Neural progenitor cell (in vitro differentiated cells): ENCODE results near the gene TRIM32. TPM values are rescaled to one million over a fixed set of nuclear protein-coding genes. Genes with fewer than 3 reads are reported as not detected.

ENCODE experiments used
- DNase-seq: peaks from one replicate; pipeline ENCODE4 v3.0.0-alpha.2; 2016; ENCODE audit warnings: low spot score
- H2AFZ ChIP-seq: fragments of 200-600 bp; sonication (generic); replicated peaks from 2 replicates; pipeline ENCODE4 v1.6.1; 2016; ENCODE audit warnings: antibody characterized with exemption
- H3F3A ChIP-seq: fragments of 200-600 bp; sonication (generic); 2 replicates; pipeline ENCODE4 v1.6.1; 2016; ENCODE audit warnings: antibody characterized with exemption, low read depth
- H3K27ac ChIP-seq: fragments of 200-600 bp; sonication (generic); 2 replicates; pipeline ENCODE4 v1.5.1; 2016; ENCODE audit warnings: mild to moderate bottlenecking
- H3K27me3 ChIP-seq: fragments of 200-600 bp; sonication (generic); 2 replicates; pipeline ENCODE4 v1.6.1; 2016; ENCODE audit warnings: mild to moderate bottlenecking, moderate library complexity
- H3K36me3 ChIP-seq: fragments of 200-600 bp; sonication (generic); 2 replicates; pipeline ENCODE4 v1.5.1; 2016
- H3K4me1 ChIP-seq: fragments of 200-600 bp; sonication (generic); 2 replicates; pipeline ENCODE4 v1.6.1; 2016; ENCODE audit warnings: mixed run types
- H3K4me2 ChIP-seq: fragments of 200-600 bp; sonication (generic); 2 replicates; pipeline ENCODE4 v1.6.1; 2016
- H3K4me3 ChIP-seq: fragments of 200-600 bp; sonication (generic); 2 replicates; pipeline ENCODE4 v1.5.1; 2016
- H3K79me2 ChIP-seq: fragments of 200-600 bp; sonication (generic); 2 replicates; pipeline ENCODE4 v1.6.1; 2016; ENCODE audit warnings: low read depth
- H3K9ac ChIP-seq: fragments of 200-600 bp; sonication (generic); 2 replicates; pipeline ENCODE4 v1.6.1; 2016
- H3K9me3 ChIP-seq: fragments of 200-600 bp; sonication (generic); 2 replicates; pipeline ENCODE4 v1.5.1; 2016; ENCODE audit warnings: low read depth
- H4K20me1 ChIP-seq: fragments of 200-600 bp; sonication (generic); 2 replicates; pipeline ENCODE4 v1.6.1; 2016; ENCODE audit warnings: low read depth
- H3K27ac Mint-ChIP-seq: 3 replicates; pipeline ENCODE4 v1.8.0; 2021; ENCODE audit warnings: mixed read lengths
- H3K27me3 Mint-ChIP-seq: 2 replicates; pipeline ENCODE4 v1.8.0; 2022; ENCODE audit warnings: low read depth, mild to moderate bottlenecking, inconsistent platforms, moderate library complexity, mixed read lengths; ENCODE audit not compliant: insufficient read depth
- H3K36me3 Mint-ChIP-seq: 3 replicates; pipeline ENCODE4 v1.8.0; 2021; ENCODE audit warnings: mixed read lengths
- H3K4me1 Mint-ChIP-seq: 3 replicates; pipeline ENCODE4 v1.8.0; 2021; ENCODE audit warnings: mixed read lengths
- H3K4me3 Mint-ChIP-seq: 3 replicates; pipeline ENCODE4 v1.8.0; 2021; ENCODE audit warnings: mild to moderate bottlenecking, moderate library complexity, mixed read lengths
- H3K9me3 Mint-ChIP-seq: 3 replicates; pipeline ENCODE4 v1.8.0; 2020; ENCODE audit warnings: mixed read lengths
- CTCF ChIP-seq: fragments of 200-600 bp; sonication (generic); IDR thresholded peaks from 2 replicates; pipeline ENCODE4 v1.5.1; 2017; ENCODE audit warnings: antibody characterized with exemption, mild to moderate bottlenecking
- EZH2 ChIP-seq: fragments of 200-600 bp; sonication (generic); IDR thresholded peaks from 2 replicates; pipeline ENCODE4 v1.6.1; 2017; ENCODE audit warnings: antibody characterized with exemption, mild to moderate bottlenecking, moderate library complexity
- EZH2phosphoT487 ChIP-seq: fragments of 200-600 bp; sonication (generic); IDR thresholded peaks from 2 replicates; pipeline ENCODE4 v1.6.1; 2017; ENCODE audit warnings: antibody characterized with exemption
- total RNA-seq: library from RNA; depleted of rRNA; stranded (reverse); fragments of >200 nt; gene quantifications from 2 replicates; pipeline ENCODE4 v1.2.3, GENCODE V29; 2015; ENCODE audit warnings: low replicate concordance

The TRIM32 gene
- total RNA-seq, 1 donor from 2014 or later = 16.3 TPM

- H3K4me3 Mint-ChIP-seq = no peak overlapping the region
Observed at GRCh38 chr9:116704470-116704869, 17.4 kb downstream of the TRIM32 start.

GRCh38 chr9:116705531-116705930 is 18.4 kb downstream of the TRIM32 start:
- Histone ChIP-seq H3F3A (no peaks in the 10 kb centered on the region), H3K9me3 (no peaks in the 10 kb centered on the region), H3K79me2 (no peaks in the 10 kb centered on the region), H3K36me3 (no peaks in the 10 kb centered on the region), H3K27me3 (no peaks in the 10 kb centered on the region), H3K4me2 (no peak overlapping the region), H3K27ac (no peak overlapping the region), H2AFZ (no peak overlapping the region), H4K20me1 (no peaks in the 10 kb centered on the region), H3K4me1 (no peaks in the 10 kb centered on the region), H3K9ac (no peak overlapping the region), H3K4me3 (no peak overlapping the region)
- Mint-ChIP-seq H3K27me3 (peaks cover 2% of the 10 kb centered on the region), H3K9me3 (no peaks in the 10 kb centered on the region), H3K27ac (no peak overlapping the region), H3K36me3 (peaks cover 15% of the 10 kb centered on the region), H3K4me1 (no peaks in the 10 kb centered on the region), H3K4me3 (no peak overlapping the region)
- DNase-seq = no peak
- TF ChIP-seq EZH2 (no peak), EZH2phosphoT487 (no peak)

More at GRCh38 chr9:116704470-116704869, 17.4 kb downstream of the TRIM32 start:
- H2AFZ ChIP-seq = no peak overlapping the region
- no peaks in the 10 kb centered on the region for H3K27me3 ChIP-seq
- H3K4me1 ChIP-seq = no peaks in the 10 kb centered on the region
- H3K9ac ChIP-seq = no peak overlapping the region
- H3K27ac Mint-ChIP-seq = no peak overlapping the region
- H3K9me3 ChIP-seq = no peaks in the 10 kb centered on the region
- no peak for DNase-seq
- no peaks in the 10 kb centered on the region for H3K79me2 ChIP-seq
- no peaks in the 10 kb centered on the region for H3K4me1 Mint-ChIP-seq
- H3K4me2 ChIP-seq = no peak overlapping the region
- H3F3A ChIP-seq = no peaks in the 10 kb centered on the region
- no peaks in the 10 kb centered on the region for H3K9me3 Mint-ChIP-seq
- H3K4me3 ChIP-seq = no peak overlapping the region
- H3K27me3 Mint-ChIP-seq = peaks cover 2% of the 10 kb centered on the region
- no peak overlapping the region for H3K27ac ChIP-seq
- H3K36me3 ChIP-seq = no peaks in the 10 kb centered on the region
- no peak for TF ChIP-seq CTCF
- no peak for TF ChIP-seq EZH2phosphoT487
- no peak for TF ChIP-seq EZH2
- peaks cover 23% of the 10 kb centered on the region for H3K36me3 Mint-ChIP-seq
- no peaks in the 10 kb centered on the region for H4K20me1 ChIP-seq

- no peaks in the 10 kb centered on the region for H3K4me1 ChIP-seq
- Mint-ChIP-seq H3K4me1 (no peaks in the 10 kb centered on the region), H3K36me3 (peaks cover 5% of the 10 kb centered on the region), H3K4me3 (no peak overlapping the region), H3K27me3 (peaks cover 2% of the 10 kb centered on the region), H3K9me3 (no peaks in the 10 kb centered on the region), H3K27ac (no peak overlapping the region)
- no peaks in the 10 kb centered on the region for H4K20me1 ChIP-seq
- no peaks in the 10 kb centered on the region for H3K9me3 ChIP-seq
- no peaks in the 10 kb centered on the region for H3K79me2 ChIP-seq
- no peaks in the 10 kb centered on the region for H3F3A ChIP-seq
- no peaks in the 10 kb centered on the region for H3K36me3 ChIP-seq
- no peak overlapping the region for H3K27ac ChIP-seq
- no peak overlapping the region for H3K4me3 ChIP-seq
- no peak overlapping the region for H3K4me2 ChIP-seq
- TF ChIP-seq EZH2phosphoT487 = no peak
- TF ChIP-seq EZH2 = no peak
- TF ChIP-seq CTCF = no peak
- H2AFZ ChIP-seq = no peak overlapping the region
- DNase-seq = no peak
- no peaks in the 10 kb centered on the region for H3K27me3 ChIP-seq
- H3K9ac ChIP-seq = no peak overlapping the region
Observed at GRCh38 chr9:116706310-116707290, 19.5 kb downstream of the TRIM32 start.

- H3K27ac Mint-ChIP-seq = no peak overlapping the region
Observed at GRCh38 chr9:116712781-116713180, 25.7 kb downstream of the TRIM32 start.

More at GRCh38 chr9:116712781-116713180, 25.7 kb downstream of the TRIM32 start:
- Histone ChIP-seq H4K20me1 (no peaks in the 10 kb centered on the region), H3K4me1 (peaks cover 4% of the 10 kb centered on the region), H3K79me2 (no peaks in the 10 kb centered on the region), H3K9me3 (no peaks in the 10 kb centered on the region), H3K4me2 (no peak overlapping the region), H2AFZ (no peak overlapping the region), H3K27ac (no peak overlapping the region), H3K27me3 (no peaks in the 10 kb centered on the region), H3K4me3 (no peak overlapping the region), H3K36me3 (no peaks in the 10 kb centered on the region), H3K9ac (no peak overlapping the region), H3F3A (no peaks in the 10 kb centered on the region)
- Mint-ChIP-seq H3K36me3 (no peaks in the 10 kb centered on the region), H3K27me3 (peaks cover 2% of the 10 kb centered on the region), H3K4me1 (peaks cover 6% of the 10 kb centered on the region), H3K4me3 (no peak overlapping the region), H3K9me3 (no peaks in the 10 kb centered on the region)
- DNase-seq = no peak
- TF ChIP-seq EZH2 = no peak
- TF ChIP-seq CTCF = no peak
- no peak for TF ChIP-seq EZH2phosphoT487
